GM19025 (cell line): ENCODE results near the gene NRM.
A peak's percentile ranks its signal among the peaks of the same experiment; 100 is the strongest.
"Not testable (repeated sequence)": the region's sequence is repeated elsewhere in the genome, so short reads cannot be mapped to it uniquely, and the experiment has no call there.

ENCODE experiments used
- ATAC-seq: cut with Tn5 transposase; IDR thresholded peaks from one replicate; pipeline ENCODE4 v1.9.1; 2021; ENCODE audit warnings: mild to moderate bottlenecking, low read depth, moderate library complexity; ENCODE audit not compliant: unreplicated experiment

NRM gene

DNA sequence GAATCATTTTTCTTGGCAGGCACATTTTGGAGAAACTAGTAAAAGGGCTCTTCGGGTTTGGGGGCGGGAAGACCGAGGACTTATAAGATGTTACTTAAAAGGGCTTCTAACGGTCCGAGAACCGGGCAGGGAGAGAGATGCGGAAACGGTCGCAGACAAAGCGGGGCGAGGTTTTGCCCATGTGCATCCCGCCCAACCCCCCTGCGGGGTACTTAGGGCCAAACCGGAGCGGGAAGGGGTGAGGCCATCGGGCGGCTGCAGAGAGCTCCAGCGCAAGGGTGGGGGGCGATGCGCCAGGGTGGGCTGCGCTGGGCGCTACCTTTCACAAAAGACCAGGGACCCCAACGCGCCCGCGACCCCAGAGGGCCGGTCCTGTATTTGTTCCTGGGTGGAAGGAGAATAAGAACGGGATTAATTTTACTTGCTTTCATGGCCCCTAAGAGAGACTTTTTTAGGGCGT, 30.0 kb upstream of the NRM start:
- no peak for ATAC-seq

DNA sequence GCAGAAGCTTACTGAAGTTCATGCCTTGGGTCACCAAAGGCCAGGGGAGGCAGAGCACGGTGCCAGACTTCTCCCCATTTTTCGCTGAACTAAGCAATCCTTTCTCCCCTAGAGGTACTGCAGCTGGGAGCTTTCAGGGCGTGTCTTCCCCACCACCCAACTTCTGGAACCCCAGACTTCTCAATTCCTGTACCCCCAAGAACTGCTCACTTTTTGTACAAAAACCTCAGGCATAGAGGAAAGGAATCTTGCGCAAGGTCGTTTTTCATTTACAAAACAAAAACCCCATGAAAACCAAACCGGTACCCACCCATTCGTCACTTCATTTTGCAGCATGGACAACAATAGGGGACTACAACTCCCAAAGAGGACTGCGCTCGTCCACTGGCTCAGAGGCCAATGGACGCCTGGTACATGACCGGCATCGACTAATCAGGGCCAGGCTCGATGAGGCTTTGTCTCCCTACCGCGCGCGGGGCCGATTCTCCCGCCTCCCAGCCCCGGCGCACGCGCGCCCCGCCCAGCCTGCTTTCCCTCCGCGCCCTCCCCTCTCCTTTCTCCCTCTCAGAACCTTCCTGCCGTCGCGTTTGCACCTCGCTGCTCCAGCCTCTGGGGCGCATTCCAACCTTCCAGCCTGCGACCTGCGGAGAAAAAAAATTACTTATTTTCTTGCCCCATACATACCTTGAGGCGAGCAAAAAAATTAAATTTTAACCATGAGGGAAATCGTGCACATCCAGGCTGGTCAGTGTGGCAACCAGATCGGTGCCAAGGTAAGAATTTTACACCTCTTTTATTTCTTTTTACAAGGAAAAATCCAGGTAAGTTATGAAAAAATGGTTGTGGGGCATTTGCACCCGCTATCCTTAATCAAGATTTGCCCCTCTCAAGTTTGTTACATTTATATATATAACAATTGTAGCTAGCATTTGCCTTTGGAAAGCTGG, 29.3 kb upstream of the NRM start, which contains the start of gene TUBB:
Gene TUBB, plus strand, starts transcription at position 562 of the 947 bp plus-strand sequence. Its CDS starts 155 bp downstream, at position 717.
- ATAC-seq: peak; percentile 36

DNA sequence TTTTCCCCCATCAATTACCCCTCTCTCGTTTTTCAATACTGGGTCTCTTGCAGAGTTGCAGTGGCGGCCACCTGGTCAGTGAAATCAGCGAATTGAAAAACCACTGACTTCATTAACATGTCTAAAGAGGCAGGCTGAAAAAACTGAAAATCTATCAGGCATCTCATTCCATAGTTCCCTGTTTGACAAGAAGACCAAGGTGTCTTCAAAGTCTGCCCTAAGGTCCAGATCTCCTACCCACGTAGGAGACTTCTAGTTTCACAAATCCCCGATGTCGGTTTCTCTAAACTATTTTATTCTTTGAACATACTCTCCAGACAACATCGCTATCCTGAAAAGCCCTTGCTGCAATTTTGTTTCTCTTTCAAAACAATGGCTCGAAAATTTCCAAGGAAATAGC, 28.6 kb upstream of the NRM start:
- no peak for ATAC-seq

DNA sequence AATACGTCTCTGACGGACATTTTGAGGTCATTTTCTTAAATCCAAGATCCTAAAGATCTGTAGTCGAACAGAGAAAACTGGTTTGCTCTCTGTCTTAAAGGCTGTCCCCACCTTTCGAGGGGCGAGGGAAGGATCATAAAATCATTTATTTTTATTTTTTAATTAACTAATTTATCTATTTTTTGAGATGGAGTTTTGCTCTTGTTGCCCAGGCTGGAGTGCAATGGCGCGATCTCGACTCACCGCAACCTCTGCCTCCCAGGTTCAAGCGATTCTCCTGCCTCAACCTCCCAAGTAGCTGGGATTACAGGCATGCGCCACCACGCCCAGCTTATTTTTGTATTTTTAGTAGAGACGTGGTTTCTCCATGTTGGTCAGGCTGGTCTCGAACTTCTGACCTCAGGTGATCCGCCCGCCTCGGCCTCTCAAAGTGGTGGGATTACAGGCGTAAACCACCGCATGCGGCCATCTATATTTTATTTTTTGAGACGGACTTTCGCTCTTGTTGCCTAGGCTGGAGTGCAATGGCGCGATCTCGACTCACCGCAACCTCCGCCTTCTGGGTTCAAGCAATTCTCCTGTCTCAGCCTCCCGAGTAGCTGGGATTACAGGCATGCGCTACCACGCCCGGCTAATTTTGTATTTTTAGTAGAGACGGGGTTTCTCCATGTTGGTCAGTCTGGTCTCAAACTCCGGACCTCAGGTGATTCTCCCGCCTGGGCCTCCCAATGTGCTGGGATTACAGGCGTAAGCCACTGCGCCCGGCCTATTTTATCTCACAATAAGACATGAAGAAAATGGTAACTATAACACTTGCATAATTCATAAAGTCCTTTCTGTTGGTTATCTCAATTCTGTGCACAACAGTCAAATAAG, 27.3 kb upstream of the NRM start:
- ATAC-seq: not testable (repeated sequence)

DNA sequence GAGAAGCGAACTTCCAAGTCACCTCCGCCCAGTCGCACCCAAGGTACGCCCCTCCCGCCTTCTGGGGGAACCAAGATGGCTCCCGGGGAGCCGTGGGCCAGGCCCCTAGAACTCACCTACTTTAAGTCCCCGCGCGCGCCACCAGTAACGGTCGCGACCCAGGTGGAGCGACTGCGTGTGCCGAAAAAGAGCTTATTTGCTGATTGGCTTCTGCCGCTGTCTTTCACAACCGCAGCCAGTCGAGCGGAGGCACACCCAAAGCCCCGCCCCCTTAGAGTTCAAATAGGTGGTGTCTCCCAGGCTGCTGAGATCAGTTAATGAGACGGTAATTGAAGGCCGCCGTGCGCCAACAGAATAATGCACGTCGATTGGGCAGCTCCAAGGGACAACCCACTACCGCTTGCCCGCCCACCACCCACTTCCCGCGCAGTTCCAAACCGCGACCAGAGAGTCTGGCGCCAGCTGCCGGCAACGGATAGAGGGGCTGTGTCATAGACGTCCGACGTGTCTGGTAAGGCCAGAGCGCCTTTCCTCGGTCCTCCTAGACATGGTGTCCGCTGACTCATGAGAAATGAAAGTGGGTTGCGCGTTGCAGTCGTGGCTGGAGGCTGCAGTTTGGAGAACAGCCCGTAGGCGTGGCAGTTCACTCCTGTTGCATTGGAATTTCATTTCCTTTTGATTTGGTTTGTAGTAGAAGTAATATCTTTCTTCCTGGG, 26.5 kb upstream of the NRM start, which contains the start of gene MDC1:
Gene MDC1, minus strand, starts transcription at position 153 of the 716 bp plus-strand sequence. CDS start 2,106 bp downstream, outside the sequence.
- peak; percentile 68 for ATAC-seq

DNA sequence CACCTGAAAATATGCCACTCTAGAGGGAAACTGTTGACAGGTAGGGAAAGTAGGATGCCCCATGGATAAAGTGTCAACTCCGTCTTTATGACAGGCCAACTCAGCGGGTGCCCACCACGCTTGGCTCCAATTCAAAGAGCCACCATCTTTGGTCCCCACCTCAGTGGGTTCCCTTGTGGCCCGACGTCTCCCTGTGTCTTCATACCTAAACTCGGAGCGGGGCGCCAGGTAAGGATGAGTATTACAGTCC, 26.0 kb upstream of the NRM start:
- no peak for ATAC-seq

DNA sequence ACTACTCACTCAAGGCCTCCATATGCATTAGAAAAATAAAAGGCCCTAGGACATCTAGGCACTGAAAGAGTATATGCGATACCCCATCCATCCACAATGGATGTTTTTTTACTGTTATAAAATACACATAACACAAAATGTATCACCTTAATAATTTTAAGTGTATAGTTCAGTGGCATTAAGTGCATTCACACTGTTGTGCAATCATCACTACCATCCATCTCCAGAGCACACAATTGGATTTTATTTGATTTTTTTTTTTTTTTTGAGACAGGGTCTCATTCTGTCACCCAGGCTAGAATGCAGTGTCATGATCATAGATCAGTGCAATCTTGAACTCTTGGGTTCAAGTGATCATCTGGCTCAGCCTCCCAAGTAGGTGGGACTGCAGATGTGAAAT, 23.5 kb upstream of the NRM start:
- ATAC-seq: no peak

DNA sequence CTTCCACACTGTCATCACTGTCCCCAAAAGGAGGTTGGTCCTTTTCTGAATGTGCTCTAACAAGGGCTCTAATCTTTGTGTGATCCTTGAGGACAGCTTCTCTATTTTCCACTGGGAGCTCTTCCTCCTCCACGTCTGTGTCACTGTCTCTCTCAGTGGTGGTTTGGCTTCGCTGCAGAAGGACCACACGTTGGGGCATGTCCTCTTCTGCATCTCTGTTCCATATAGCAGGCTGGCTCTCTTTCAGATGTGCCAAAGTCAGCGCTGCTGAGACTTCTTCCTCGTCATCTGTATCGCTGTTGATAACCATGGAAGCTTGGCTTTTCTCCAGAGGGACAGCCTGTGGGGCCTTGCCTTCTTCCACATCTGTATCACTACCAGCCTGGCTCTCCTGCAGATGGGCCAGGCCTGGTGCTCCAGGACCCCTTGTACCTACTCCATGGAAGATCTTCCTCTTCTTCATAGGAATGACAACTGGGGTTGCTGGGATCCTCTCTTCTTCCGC, 21.7 kb upstream of the NRM start:
- ATAC-seq: no peak

DNA sequence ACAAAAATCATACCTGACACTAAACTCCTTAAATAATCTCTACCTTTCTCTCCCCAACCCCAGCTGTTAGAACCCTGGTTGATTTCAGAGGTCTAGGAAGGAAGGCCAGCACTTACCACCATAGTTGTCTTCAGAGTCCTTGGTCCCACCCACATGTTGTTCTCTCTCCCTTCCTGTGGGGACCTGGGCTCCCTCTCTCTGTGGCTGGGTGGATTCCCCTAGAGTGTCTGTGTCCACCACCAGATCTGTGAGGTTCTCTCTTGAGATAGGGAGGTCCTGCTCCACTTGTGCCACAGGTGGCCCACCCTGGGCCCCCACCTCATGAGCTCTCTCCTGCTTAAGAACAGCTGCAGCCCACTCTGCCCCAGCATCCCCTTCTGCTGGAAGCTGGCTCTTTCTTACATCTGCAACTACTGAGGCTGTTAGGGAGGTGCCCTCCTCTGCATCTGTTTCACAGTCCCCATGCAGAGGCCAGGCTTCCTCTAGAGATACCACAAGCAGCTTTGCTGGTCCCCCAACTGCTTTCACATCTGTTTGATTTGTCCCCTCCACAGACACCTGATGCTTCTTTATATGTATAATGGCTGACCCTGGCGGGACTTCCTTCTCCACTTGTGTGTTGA, 21.1 kb upstream of the NRM start:
- ATAC-seq: no peak

DNA sequence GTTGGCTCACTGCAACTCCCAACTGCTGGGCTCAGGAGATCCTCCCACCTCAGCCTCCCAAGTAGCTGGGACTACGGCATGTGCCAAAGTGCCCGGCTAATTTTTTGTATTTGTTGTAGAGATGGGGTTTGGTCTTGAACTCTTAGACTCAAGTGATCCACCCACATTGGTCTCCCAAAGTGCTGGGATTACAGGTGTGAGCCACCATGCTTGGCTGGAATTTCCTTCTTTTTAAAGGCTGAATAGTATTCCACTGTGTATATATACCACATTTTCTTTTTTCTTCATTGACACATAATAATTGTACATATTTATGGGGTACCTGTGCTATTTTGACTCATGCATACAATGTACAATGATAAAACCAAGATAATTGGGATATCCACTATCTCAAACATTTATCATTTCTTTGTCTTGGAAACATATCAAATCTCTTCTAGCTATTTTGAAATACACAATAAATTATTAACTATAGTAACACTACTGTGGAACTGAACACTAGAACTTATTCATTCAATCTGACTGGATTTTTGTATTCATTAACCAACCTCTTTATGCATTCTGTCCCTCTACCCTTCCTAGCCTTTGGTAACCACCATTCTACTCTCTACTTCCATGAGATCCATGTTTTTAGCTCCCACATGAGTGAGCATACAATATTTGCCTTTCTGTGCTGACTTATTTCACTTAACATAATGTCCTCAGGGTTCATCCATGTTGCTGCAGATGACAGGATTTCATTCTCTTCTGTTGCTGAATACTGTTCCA, 18.5 kb upstream of the NRM start:
- ATAC-seq: no peak

DNA sequence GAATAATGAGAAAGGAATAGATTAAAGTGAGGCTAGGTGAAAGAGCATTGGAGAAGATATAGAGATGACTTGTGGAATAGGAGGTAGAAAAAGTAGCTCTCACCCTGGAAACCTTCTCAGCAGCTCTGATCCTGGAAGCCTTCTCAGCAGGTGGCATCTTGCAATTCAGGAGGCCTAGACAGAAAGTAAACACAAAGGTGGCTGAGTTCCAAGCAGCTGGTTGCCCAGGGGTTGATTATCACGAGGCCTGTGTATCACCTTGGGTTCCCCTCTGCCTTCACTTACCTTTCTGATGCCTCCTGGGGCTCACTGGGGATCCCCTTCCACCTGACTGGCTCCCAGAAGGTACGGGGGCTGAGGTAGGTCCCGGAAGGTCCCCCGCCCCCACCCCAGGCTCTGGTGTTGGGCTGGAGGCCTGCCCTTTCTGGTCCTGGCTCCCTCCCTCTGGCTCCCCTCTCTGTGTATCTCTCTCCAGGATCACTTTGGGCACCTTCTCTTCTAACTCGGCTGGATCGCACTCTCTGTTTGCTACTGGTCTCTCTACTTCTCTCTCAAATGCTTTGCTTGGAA, 16.6 kb upstream of the NRM start:
- no peak for ATAC-seq

DNA sequence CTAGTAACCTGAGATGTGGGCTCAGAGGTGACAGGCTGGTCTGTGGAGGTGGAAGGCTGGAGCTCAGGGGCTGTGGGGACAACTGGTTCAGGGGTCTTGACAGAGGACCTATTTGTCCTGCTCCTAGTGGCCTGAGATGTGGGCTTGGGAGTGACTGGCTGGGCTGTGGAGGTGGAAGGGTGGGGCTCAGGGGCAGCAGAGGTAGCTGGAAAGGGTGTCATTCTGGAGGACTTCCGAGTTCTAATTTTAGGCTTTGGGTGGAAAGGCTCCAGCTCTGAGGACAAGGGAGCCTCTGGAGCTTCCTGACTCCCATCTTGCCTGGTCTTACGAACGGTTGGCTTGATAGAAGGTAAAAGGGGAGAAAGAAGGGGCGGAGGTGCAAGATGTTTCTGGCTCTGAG, 14.8 kb upstream of the NRM start:
- ATAC-seq: no peak

DNA sequence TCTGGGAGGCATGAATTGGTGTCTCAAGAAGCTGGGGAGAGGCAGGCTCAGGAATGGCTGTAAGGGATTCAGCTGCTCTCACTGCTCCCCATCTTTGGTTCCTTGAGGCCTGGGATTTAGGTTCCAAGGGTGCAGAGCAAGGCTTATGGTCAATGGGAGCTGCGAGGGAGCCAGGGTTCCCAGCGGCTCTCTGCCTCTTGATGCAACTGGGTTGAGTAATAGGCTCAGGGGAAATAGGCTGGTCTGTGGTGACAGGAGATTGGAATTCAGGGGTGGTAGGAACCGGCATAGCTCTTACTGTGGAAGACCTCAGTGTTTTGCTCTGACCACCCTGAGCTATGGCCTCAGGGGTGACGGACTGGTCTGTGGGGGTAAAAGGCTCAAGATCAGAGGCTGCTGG, 13.0 kb upstream of the NRM start:
- no peak for ATAC-seq

DNA sequence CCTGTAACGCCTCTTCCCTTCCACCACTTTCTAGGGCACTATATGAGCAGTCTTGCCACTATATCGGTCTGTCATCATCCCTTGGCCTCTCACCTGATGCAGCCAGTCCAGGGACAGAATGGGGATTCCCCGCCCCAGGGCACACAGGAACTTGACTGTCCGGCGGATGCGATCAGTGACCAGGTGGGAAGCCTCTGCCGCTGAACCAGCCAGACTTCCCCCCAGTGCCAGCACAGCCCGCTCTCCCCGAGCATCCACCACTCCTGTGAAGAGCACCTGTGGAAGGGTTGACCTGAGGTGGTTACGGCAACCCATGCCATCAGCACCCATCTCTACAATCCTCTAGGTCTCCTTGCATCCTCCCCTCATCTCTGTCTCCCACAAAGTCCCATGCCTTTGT, 12.2 kb upstream of the NRM start:
- no peak for ATAC-seq

DNA sequence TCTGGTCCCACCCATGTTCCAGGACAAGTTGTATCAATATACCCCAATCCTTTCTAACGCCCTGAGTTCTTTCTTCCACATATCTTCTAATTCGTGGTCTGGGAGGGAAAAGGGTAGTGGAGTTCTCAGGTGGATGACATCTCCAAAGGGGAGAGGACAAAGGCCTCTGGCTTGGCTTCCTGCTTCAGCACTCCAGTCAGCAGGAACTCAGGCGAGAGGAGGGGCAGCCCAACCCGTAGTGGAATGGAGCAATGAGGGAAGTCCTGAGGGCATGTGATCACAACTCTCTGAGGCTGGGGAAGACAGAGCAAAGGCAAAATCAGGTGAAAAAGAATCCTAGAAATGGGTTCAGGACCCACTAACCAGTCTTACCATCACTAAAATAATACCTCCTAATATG, 9.6 kb upstream of the NRM start:
- no peak for ATAC-seq

DNA sequence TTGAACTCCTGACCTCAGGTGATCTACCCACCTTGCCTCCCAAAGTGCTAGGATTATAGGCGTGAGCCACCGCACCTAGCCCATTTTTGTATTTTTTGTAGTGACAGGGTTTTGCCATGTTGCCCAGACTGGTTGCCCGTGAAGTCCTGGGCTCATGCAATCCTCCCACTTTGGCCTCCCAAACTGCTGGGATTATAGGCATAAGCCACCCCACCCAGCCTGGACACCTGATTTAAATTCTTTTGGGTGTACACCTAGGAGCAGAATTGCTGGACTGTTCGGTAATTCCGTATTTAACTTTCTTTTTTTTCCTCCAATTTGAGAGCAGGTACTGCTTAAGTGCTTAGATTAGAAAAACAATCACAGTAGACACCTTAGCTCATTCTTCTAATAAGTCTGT, 5.6 kb upstream of the NRM start:
- ATAC-seq: no peak

DNA sequence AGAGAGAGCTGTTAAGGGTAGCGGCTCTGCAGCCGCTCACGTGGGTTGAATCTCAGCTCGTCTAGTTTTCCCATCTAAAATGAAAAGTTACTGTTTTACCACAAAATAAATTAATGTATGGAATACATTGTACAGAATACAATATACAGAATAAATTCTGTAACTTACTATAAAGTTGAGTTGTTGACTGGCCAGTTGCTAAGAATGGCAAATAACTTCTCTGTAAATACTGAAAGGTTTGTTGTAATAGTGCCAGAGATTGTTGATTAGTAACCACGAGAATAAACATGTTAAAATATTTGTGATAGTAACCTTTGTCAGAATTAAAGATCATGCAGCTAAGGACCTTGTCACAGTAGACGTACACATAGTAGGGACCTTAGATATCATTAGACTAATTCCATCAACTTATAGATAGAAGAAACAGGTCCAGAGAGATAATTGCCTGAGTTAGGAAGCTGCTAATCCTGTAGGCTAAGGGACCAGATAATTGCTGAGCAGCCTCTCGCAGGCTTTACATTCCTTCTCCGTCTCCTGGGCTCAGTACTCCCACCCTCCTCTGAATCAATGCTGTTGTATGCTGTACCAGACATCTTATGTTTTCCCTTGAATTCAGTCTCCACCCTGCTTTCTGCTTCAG, 544 bp upstream of the NRM start:
- ATAC-seq: no peak

DNA sequence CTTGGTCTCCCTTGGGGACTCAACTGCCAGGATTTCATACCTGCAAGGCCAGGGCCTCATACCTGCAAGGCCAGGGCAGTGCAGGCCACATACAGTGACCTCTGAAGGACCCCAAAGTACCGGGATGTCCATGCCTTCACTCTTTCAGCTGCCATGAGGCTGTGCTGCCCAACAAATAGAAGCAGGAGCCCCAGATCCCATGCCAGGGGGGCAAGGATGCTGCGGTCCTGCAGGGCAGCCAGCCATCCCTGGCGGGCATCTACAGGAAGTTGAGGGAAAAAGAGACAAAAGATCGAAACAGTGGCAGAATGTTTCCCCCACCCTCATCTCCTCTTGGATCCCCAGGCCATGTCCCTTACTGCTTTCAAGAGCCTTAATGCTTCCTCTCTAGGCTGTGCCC, 799 bp downstream of the NRM start:
- no peak for ATAC-seq
